Measurements from ENCODE around the gene WDR35. TPM values are rescaled to one million over a fixed set of nuclear protein-coding genes. Genes with fewer than 3 reads are reported as not detected.

Gene WDR35
- total and polyA plus RNA-seq, 2 donors (not counting 3 experiments of a cell fraction or from before 2014, with no cell fraction given) = 3.6 to 8.0 TPM

DNA sequence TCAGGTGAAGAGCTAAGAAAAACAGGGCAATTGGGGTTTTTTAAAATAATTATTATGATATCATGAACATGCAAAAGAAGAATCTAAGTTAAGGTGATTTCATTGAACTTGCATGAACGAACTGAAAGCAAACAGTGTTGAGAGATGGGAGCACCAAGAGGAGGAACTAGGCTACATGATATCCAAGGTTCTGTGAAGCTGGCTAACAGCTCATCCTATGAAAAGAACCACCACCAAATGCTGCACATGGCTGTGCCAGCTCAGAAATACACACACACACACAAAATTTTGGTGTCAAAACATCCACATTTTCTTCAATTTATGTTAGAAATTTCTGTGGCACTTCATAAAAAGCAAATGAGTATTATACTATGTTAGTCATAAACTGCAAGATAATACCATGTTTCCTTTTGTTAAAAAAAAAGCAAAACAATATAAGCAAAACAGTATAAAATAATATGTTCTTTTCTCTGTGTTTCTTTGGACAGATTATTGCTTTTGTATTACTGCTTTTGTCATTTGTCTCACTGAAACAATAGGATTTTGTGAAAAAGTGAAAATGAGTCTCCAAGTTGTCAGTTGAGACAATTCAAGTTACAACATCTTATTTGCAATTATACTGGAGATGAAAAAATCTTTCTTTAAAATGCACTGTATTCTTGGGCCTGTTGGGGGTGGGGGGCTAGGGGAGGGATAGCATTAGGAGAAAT lies 75.5 kb downstream of the WDR35 start:
- BruUV-seq (replicated peaks) = no TSS peak
- DNase-seq (ENCODE audit: low read depth, low spot score) (no peak), FAIRE-seq (no peak)
- H2AFZ ChIP-seq (ENCODE audit: low read depth, low read length) = no peak overlapping the region
- H3K79me2 ChIP-seq (ENCODE audit: control insufficient read depth, insufficient read depth, low read length) = no peaks in the 10 kb centered on the region
- no peak for TF ChIP-seq MYC (IDR thresholded peaks at IDR 0.05; ENCODE audit: low read depth, low read length)
- H4K20me1 ChIP-seq (replicated peaks; ENCODE audit: control insufficient read depth, extremely low read depth, insufficient read depth, low read length) = no peaks in the 10 kb centered on the region
- H3K27me3 ChIP-seq (ENCODE audit: control insufficient read depth in 2 of 2, insufficient read depth in 2 of 2, low read length in 2 of 2) = no peaks in the 10 kb centered on the region
- H3K9me3 ChIP-seq (replicated peaks; ENCODE audit: control insufficient read depth, insufficient read depth, low read length) = no peaks in the 10 kb centered on the region
- no peak overlapping the region for H3K4me3 ChIP-seq (replicated peaks in 1 of 3; ENCODE audit: insufficient read depth in 1 of 3, low read depth in 1 of 3, low read length in 3 of 3)
- no peaks in the 10 kb centered on the region for H3K9me1 ChIP-seq (replicated peaks; ENCODE audit: control insufficient read depth, extremely low read depth, insufficient read depth, low read length)
- no peak overlapping the region for H3K4me2 ChIP-seq (ENCODE audit: insufficient read depth, low read length)
- intact Hi-C loops (cut with micrococcal nuclease) = no loop called here
- no peaks in the 10 kb centered on the region for H3K36me3 ChIP-seq (ENCODE audit: control insufficient read depth in 2 of 2, extremely low read depth in 1 of 2, insufficient read depth in 2 of 2, low read length in 2 of 2)
- dilution Hi-C loops (cut with MboI; ENCODE audit: extremely low pct_ligation_motif_present, low sequenced_read_pairs) = no loop called here
- H3K27ac ChIP-seq (ENCODE audit: insufficient read depth, low read depth, low read length) = no peak overlapping the region
- H3K9ac ChIP-seq (replicated peaks; ENCODE audit: extremely low read depth, insufficient read depth, low read length) = no peak overlapping the region
- ChIA-PET CTCF (interaction anchor here (1.2 kb wide), 1 partner anchor 41 kb away, joined by 3 read pairs; no protein-coding TSS in a partner anchor), POLR2A (no interaction called here)
- no peaks in the 10 kb centered on the region for H3K4me1 ChIP-seq (ENCODE audit: control insufficient read depth, extremely low read depth, insufficient read depth, low read length)

- intact Hi-C loops (cut with micrococcal nuclease) (no loop called here), dilution Hi-C loops (cut with MboI; ENCODE audit: extremely low pct_ligation_motif_present, low sequenced_read_pairs) (no loop called here)
- Histone ChIP-seq H3K9me1 (replicated peaks; ENCODE audit: control insufficient read depth, extremely low read depth, insufficient read depth, low read length) (no peaks in the 10 kb centered on the region), H4K20me1 (replicated peaks; ENCODE audit: control insufficient read depth, extremely low read depth, insufficient read depth, low read length) (no peaks in the 10 kb centered on the region), H3K79me2 (ENCODE audit: control insufficient read depth, insufficient read depth, low read length) (no peaks in the 10 kb centered on the region), H3K4me1 (ENCODE audit: control insufficient read depth, extremely low read depth, insufficient read depth, low read length) (no peaks in the 10 kb centered on the region), H3K4me3 (replicated peaks in 1 of 3; ENCODE audit: insufficient read depth in 1 of 3, low read depth in 1 of 3, low read length in 3 of 3) (no peak overlapping the region), H3K27me3 (ENCODE audit: control insufficient read depth in 2 of 2, insufficient read depth in 2 of 2, low read length in 2 of 2) (no peaks in the 10 kb centered on the region), H3K9me3 (replicated peaks; ENCODE audit: control insufficient read depth, insufficient read depth, low read length) (no peaks in the 10 kb centered on the region), H3K27ac (ENCODE audit: insufficient read depth, low read depth, low read length) (no peak overlapping the region), H3K9ac (replicated peaks; ENCODE audit: extremely low read depth, insufficient read depth, low read length) (no peak overlapping the region), H3K36me3 (ENCODE audit: control insufficient read depth in 2 of 2, extremely low read depth in 1 of 2, insufficient read depth in 2 of 2, low read length in 2 of 2) (no peaks in the 10 kb centered on the region), H3K4me2 (ENCODE audit: insufficient read depth, low read length) (no peak overlapping the region), H2AFZ (ENCODE audit: low read depth, low read length) (no peak overlapping the region)
- POLR2A ChIA-PET = interaction anchor here (0.9 kb wide), 1 partner anchor 22 kb away, joined by 3 read pairs; no protein-coding TSS in a partner anchor
- FAIRE-seq (no peak), DNase-seq (ENCODE audit: low read depth, low spot score) (no peak)
- CTCF ChIA-PET = interaction anchor here (0.9 to 1.8 kb wide), 3 partner anchors 12 to 183 kb away, joined by 4 to 6 read pairs (median 4); no protein-coding TSS in a partner anchor
- BruUV-seq (replicated peaks) = no TSS peak
- TF ChIP-seq GATA2 (IDR thresholded peaks at IDR 0.05; ENCODE audit: insufficient read depth, insufficient read length, low read depth, low read length) (no peak), MYC (IDR thresholded peaks at IDR 0.05; ENCODE audit: low read depth, low read length) (no peak), POLR2A (IDR thresholded peaks at IDR 0.05; ENCODE audit: low read depth, low read length) (no peak), FOS (IDR thresholded peaks at IDR 0.05; ENCODE audit: borderline replicate concordance, insufficient read depth, low read length) (no peak), POLR2AphosphoS5 (IDR thresholded peaks at IDR 0.05; ENCODE audit: insufficient read depth, low read depth, low read length) (no peak), MAX (IDR thresholded peaks at IDR 0.05; ENCODE audit: insufficient read depth, insufficient read length) (no peak), CTCF (IDR thresholded peaks at IDR 0.05; ENCODE audit: extremely low read depth in 1 of 2, insufficient read depth in 1 of 2, low read depth in 1 of 2, low read length in 2 of 2) (no peak), JUN (IDR thresholded peaks at IDR 0.05; ENCODE audit: borderline replicate concordance, insufficient read depth, insufficient read length, low read depth) (no peak), EZH2 (IDR thresholded peaks at IDR 0.05; ENCODE audit: borderline replicate concordance, low read depth, low read length, severe bottlenecking) (no peak)
Measured at GRCh38 chr2:19911808-19912509, 77.9 kb downstream of the WDR35 start.
